Measurements from ENCODE around the gene OR6B3.
"Not testable (repeated sequence)": the region's sequence is repeated elsewhere in the genome, so short reads cannot be mapped to it uniquely, and the experiment has no call there.

Gene OR6B3

DNA sequence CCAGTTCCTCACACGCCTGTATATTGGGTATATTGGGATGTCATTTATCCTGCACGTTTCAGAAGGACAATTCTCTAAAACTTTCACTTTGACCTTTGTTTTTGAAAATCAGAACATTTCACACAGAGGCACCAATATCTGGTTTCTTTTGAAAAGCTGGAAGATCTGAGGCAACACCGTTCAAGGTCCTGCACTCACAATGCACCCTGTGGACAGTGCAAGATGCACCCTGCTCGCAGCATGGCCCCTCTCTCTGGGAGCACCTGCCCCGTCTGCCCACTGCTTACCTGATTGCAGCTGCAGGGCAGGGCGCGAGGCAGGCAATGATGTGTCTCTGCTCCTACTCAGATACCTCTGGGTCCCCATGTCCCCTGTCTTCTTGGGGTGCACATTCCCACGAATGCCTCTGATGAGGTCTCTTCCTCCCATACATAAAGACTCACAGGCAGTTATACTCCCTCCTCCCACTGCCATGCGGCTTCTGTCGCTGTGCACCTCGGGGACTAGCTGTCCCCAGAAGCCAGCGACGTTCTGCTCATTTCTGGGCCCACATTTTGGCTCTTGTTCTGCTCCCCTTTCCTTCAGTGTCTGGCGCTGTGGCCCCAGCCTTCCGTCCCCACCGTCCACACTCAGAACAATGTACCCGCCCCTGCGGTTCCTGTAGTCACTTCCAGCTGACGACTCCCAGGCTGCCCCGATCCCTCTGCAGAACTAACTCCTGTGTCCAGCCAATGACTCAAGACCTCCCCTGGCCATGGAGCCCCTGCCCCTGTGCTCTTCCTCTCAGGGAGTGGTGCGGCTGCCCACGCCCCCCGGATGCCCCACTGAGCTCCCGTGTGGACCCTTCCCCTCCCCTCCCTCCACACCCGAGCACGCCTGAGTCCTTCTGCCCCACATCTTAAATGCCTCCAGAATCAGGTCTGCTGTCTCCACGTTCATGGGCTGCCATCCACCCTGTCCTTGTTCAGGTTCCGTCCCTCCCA, at the start of gene OR6B3:
OR6B3 (minus strand) TSS at position 349 of the 983 bp plus-strand sequence.
- DNase-seq: no peak

- no peak for DNase-seq
These were observed 45.0 kb upstream of the OR6B3 start for GRCh38 chr2:240098349-240098748.

DNA sequence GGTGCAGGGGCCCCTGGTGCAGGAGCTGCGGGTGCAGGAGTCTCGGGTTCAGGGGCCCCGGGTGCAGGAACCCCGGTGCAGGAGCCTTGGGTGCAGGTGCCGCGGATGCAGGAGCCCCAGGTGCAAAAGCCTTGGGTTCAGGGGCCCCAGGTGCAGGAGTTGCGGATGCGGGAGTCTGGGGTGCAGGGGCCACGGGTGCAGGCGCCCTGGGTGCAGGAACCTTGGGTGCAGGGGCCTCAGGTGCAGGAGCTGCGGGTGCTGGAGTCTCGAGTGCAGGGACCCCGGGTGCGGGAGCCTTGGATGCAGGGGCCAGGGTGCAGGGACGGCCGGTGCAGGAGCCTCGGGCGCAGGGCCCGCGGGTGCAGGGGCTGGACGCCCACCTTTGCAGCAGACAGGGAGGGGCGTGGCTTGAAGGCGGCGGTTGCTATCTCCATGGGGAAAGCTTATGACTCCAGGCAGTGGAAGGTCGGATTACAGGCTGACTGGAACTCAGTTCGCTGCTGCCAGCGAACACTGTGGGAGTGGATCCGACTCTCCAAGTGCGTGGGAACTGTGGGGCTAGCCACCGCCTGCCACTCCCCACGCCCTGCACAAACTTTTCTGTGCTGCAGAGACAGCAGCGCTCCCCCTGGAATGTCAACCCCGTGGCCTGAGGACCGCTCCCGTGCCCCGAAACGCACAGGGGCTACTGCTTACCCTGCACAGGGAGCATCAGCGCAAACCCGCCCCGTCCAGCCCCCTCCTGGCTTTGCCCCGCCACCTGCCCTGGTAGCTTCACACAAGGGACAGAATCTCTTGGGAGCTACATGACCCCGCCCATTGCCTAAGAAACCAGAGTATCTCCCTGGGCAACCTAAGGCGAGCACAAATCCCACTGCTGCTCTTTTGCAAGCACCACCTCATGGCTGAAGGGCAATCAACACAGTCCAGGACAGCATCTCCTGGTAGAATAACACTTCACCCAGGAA, 42.5 kb upstream of the OR6B3 start:
- DNase-seq: no peak

DNA sequence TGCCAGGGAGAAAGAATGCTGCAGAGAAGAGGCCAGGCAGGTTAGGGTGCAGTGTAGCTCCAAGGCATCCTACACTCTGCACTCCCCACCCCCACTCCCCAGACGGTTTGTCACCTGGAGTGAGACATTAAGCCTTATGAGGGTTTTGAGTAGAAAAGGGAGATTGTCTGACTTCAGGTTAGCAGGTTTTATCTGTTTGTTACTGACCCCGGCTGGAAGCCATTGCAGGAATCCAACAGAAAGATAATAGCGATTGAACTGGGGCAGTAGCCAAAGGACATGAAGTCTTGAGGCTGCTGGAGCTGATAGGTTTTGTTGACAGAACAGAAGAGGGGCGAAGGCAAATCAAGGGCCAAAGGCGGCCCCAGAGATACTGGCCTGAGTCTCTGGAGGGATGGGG, 36.0 kb upstream of the OR6B3 start:
- DNase-seq: no peak

GRCh38 chr2:240086563-240086962, 33.2 kb upstream of the OR6B3 start:
- no peak for DNase-seq

GRCh38 chr2:240078631-240079030, 25.3 kb upstream of the OR6B3 start:
- no peak for DNase-seq

DNA sequence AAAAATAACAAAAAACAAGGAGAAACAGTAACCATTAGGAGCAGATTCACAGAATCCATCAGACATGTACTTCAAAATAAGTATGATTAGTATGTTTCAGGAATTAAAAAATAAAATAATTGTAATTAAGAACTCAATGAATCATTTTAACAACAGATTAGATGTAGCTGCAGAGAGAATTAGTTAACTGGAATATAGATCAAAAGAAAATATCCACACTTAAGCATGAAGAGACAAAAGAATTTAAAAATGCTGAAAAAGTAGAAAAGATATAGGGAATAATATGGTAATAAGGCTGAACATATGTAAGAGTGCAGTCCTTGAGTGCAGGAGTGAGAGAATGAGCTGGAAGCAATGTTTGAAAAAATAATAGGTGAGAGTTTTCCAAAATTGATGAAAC, 24.1 kb upstream of the OR6B3 start:
- no peak for DNase-seq

DNA sequence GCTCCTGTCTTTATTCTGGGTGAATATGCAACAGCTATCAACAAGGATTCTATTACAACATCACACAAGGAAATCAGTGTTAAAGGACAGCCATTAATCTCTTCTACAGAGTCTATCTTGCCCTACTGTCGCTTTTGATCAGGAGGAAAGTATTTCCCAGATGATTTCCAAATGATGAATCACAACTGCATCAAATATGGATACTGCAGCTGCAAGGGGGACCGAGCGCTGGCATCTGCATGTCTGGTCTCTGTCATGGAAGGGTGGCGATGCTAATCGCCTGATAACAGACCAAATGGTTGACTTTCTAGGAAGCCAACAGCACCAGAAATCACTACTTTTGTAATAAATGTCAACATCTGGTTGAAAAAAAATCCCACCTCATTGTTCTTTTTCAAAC, 21.2 kb upstream of the OR6B3 start:
- DNase-seq: no peak

DNA sequence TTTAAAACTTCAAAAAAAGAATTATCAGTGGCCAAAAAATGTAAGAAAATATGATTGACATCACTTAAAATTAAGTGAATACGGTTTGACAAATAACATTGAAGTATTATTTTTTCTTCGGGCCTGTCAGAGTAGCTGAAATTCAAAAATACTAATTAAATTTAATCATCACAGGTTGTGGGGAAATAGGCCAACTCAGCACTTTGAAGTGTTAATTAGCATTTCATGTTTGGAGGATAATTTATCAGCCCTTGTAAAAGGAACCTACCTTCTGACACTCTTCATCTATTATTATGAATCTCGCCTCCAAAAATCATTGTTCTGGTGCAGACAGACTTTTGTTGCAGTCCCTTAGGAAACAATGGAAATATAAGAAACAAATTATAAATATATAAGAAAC, 17.6 kb upstream of the OR6B3 start:
- DNase-seq: no peak

DNA sequence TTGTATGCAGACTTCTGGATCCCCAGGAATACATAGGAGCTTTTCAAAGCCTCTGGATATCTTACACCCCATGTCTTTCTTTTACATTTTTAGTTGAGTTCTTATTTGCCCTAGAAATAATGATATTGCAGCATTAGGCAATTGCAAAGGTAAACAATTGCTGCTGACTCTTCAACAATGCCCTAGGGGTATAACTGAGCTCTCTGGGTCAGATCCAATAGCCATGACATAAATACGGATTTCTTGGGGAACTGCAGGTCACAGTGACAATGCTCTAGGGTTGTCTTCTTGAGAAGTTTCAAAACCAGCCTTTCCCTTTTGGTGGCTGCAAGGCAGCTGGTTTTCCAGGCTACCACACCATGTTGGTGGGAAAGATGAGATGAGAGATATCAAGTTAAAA, 16.5 kb upstream of the OR6B3 start:
- no peak for DNase-seq

DNA sequence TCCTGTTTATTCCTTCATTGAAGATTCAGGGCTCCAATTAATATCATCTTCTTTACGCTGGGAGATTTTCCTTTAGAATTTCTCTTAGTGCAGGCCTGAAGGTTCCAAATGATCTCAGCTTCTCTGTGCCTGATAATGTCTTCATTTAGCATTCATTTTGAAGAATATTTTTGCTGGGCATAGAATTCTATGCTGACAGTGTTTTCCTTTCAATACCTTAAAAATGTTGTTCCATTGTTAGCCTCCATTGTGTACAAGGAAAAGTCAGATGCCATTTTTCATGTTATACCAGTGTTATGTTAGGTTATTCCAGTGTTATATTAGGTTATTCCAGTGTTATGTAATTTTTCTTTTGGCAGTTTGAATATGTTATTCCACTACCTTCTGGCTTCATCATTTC, 14.9 kb upstream of the OR6B3 start:
- DNase-seq: no peak

DNA sequence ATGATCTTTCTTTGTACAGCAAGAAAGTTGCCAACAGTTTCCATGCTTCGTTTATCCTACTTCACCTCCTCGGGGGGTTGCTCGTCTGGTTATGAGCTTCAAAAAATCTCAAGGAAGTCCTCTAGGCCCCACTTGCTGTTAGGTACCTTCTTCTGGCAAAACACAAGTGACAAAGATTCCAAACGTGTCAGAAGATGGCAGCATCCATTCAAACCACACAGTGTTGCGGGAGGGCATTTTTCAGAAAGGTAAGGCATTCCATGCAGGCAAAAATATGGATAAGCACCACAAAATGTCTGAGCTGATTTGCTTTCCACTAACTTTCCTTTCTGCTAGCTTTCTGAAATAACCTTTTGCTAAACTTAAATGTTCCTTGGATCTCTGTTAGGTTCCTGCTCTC, 13.2 kb upstream of the OR6B3 start:
- no peak for DNase-seq

DNA sequence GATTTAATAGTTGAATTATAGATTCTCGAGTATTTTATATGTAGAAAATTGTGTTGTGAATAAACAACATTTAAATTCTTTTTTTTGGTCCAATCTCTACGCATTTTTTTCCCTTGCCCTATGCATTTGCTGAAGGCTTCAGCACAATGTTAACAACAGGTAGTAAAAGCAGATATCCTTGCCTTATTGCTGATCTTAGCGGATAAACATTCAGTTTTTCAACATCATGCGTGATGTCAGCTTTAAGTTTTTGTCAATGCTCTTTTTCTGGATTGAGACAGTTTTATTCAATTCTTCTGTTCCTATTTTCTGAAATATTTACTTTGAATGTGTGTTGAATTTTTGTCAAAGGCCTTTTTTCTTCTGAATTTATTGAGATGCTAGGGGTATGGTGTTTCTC, 11.6 kb upstream of the OR6B3 start:
- no peak for DNase-seq

DNA sequence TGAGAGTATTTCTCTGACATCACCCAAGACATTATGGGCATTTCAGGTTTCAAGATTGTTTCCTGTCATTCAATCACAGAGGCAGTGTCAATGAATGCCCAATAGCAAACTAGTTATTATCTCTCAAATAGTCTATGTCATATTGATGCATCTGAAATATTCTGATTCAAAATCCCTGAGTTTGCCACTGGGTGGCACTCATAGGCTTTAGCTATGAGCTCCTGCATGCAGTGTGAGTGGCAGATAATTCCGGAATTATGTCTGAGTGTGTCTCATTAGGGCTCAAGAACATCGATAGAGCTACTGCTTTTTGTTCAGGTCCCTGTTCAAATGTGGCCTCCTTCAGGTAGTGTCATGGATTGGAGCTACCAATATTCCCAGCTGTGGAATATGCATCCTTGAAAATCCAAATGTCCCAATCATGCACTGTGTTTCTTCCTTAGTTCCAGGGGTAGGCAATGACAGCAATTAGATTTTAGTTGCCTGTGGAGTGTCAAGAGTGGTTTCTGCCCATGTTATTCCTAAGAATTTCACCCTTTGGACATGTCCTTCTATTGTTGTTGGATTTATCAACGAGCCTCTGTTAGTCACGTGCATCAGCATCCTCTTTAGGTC, 7.8 kb upstream of the OR6B3 start:
- DNase-seq: peak; percentile 50 to 55

DNA sequence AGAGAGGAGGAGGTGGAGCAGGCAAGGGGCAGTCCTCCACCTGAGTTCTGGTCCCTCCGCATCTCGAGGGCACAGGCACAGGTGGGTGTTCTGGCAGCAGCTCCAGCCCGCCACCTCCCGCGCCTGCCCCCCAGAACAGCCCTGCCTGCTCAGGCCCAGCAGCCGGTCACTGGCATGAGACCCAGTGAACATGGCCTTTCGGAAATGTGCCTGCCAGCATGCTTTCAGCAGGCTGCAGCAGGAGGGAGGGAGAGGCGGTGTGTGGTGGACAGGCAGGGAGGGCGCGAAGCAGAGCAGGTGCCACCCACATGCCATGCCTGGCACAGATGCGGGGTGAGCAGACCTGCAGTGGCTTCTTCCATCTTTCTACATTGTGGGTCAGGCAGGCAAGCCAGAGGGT, 3.4 kb upstream of the OR6B3 start:
- no peak for DNase-seq

DNA sequence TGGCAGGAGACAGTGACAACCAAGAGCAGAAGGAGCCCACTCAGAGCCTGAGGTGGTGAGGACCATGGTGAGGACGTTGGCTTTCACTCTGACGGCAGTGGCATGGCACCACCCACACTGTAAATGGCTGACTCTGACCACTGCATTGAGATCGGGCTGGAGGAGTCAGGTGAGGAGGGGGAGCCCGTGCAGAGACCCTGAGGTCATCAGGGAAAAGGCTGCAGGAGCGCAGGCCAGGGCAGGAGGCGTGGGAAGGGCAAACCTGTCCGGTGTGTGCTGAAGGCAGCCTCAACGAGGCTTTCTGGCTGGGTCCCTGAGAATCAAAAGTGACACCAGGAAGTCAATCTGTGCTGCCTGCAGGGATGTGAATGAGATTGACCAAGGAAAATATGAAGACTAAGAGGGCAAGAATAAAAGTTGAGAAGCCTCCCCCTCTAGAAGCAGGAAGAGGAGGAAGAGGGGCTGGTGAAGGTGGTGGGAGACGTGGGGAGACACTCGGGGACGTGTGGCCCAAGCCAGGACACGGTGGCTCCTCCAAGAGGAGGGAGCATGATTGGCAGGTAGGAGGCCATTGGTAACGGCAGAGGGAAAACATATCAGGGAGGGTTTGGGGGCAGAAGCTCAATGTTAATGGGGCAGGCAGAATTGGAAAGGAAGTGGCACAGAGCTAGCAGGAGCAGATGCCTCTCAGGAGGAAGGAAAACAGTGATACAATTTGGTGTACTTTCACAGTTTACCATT, 2.0 kb upstream of the OR6B3 start:
- no peak for DNase-seq

DNA sequence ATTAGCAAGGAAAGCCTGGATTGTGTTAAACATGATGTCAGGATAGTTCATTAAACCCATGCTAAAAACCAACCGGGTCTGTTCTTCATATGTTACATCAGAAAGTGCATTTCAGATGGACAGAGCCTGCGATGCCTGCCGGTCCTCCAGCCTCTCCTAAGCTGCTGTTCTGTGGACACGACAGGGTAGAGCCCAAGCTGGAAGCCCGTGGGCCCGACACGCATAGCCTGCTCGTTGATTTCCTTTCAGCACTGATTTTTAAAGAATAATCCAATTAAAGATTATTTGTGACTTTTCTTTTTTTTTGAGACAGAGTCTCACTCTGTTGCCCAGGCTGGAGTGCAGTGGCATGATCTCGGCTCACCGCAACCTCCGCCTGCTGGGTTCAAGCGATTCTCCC, 797 bp downstream of the OR6B3 start:
- no peak for DNase-seq

DNA sequence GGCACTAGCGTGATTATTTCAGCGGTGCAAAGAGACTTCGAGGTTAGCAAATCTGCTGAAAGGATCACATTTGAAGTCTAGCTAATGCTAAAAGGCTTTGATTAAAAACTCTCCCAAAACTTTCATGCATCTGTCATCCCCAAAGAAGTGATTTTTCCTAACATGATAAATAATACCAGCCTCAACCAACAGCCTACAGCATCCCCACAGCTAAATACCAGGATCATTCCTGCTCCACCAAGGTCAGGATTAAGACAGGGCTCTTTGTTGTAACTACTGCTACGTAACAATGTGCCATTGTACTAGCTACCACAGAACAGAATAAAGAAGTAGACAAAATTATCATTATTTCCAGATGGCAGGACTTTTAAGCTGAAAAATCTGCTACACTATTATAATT, 1.6 kb downstream of the OR6B3 start:
- peak; percentile 26 to 83 for DNase-seq

GRCh38 chr2:240050278-240050677, 3.0 kb downstream of the OR6B3 start:
- no peak for DNase-seq

DNA sequence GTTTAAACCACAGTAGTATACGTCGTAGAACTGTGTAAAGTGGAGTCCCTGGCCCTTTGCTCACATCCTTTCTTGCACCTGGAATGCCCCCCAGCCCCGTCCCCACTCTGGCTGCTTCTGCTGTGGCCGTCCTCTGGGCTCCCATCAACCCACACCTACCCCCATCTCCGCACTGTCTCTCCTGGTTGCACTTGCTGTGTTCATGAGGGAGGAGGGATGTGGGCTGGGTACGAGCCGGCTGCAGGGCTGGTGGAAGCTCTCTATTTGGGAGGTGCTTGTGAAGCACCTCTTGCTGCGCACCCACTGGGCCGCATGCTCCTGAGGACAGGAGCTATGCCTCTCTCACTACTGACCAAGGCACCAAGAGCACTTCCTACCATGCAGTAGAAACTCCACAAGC, 5.1 kb downstream of the OR6B3 start:
- no peak for DNase-seq

- no peak for DNase-seq
These were observed 8.2 kb downstream of the OR6B3 start for GRCh38 chr2:240045098-240045497.

DNA sequence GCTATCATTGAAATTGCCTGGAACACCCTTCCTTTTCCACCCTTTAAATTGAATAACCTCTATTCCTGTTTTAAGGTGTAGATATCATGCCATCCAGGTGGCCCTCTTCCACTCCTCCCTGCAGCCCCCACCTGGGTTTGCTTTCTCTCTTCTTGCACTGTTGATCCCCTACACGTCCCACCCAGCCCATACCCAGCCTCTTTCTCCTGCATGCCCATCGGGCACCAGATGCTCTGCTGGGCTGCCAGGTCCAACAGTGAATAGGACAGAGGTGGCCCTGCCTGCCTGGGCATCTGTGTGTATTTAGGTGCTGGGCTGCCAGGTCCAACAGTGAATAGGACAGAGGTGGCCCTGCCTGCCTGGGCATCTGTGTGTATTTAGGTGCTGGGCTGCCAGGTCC, 9.2 kb downstream of the OR6B3 start:
- DNase-seq: not testable (repeated sequence)

Data from hippocampal formation (tissue), 2 donors.